Measurements from ENCODE around the gene TLCD3B. TPM values are rescaled to one million over a fixed set of nuclear protein-coding genes. Genes with fewer than 3 reads are reported as not detected.
A peak's percentile ranks its signal among the peaks of the same experiment; 100 is the strongest.

The TLCD3B gene
- total RNA-seq, 1 experiment from 2014 or later = 20.9 TPM

- Histone ChIP-seq H3T11ph (ENCODE audit: low read length) (no peak overlapping the region), H2BK15ac (ENCODE audit: low read depth, low read length) (no peak overlapping the region), H3K4ac (ENCODE audit: low read depth, low read length) (no peak overlapping the region), H2BK5ac (ENCODE audit: insufficient read length, low read length) (no peak overlapping the region), H3K4me2 (ENCODE audit: insufficient read depth, insufficient read length, low read length) (no peak overlapping the region), H3K9me3 (ENCODE audit: control insufficient read depth, low read depth, low read length) (no peaks in the 10 kb centered on the region), H4K20me1 (ENCODE audit: control insufficient read depth, insufficient read depth, insufficient read length) (no peaks in the 10 kb centered on the region), H2BK12ac (ENCODE audit: insufficient read length, low read depth, low read length) (no peak overlapping the region), H4K5ac (ENCODE audit: insufficient read length, low read depth, low read length) (no peak overlapping the region), H2AFZ (ENCODE audit: low read length) (no peak overlapping the region), H2BK20ac (ENCODE audit: low read depth, low read length, poor library complexity, severe bottlenecking) (no peak overlapping the region), H3K18ac (ENCODE audit: insufficient read length, low read depth, low read length) (no peak overlapping the region), H3K27ac (ENCODE audit: insufficient read length, low read depth, low read length) (no peak overlapping the region), H3K56ac (ENCODE audit: insufficient read length, low read depth, low read length) (no peak overlapping the region), H3K79me1 (ENCODE audit: insufficient read depth, low read depth, low read length, poor library complexity, severe bottlenecking) (no peaks in the 10 kb centered on the region), H3K14ac (ENCODE audit: insufficient read depth, low read length) (no peak overlapping the region), H3K9ac (ENCODE audit: extremely low read depth, insufficient read length, low read length) (no peak overlapping the region), H3K4me1 (ENCODE audit: insufficient read depth, low read length) (peaks cover 3% of the 10 kb centered on the region; the same call in 1 of the 2 replicates), H4K91ac (ENCODE audit: insufficient read length, low read depth, low read length) (no peak overlapping the region), H3K27me3 (ENCODE audit: insufficient read depth, low read length) (no peaks in the 10 kb centered on the region), H4K8ac (replicated peaks; ENCODE audit: insufficient read length, low read depth, low read length) (no peak overlapping the region), H3K23me2 (ENCODE audit: insufficient read length, low read depth, low read length, poor library complexity, severe bottlenecking) (peaks cover 20% of the 10 kb centered on the region), H2AK5ac (ENCODE audit: insufficient read length, low read length) (no peak overlapping the region), H3K23ac (ENCODE audit: insufficient read length, low read depth, low read length) (no peak overlapping the region), H2BK120ac (ENCODE audit: low read depth, low read length, poor library complexity, severe bottlenecking) (no peak overlapping the region), H3K79me2 (ENCODE audit: insufficient read depth, low read length) (no peaks in the 10 kb centered on the region; the same call in 1 of the 2 replicates)
- peak overlapping the region in 1 of 2 experiments; percentile 53; a peak in 2 of 5 replicates for H3K4me3 Mint-ChIP-seq
- WGBS (ENCODE audit: extremely low coverage, insufficient read length, low lambda C conversion rate) = no CpG with 5 or more reads among the region's 13 CpGs
- H3K36me3 Mint-ChIP-seq (ENCODE audit: insufficient read depth in 1 of 3, low read depth in 3 of 3) = peaks cover 6 to 16% (median 10%) of the 10 kb centered on the region in 3 experiments; a peak in 5 of 7 replicates
- peak overlapping the region in 1 of 3 experiments; percentile 76; a peak in 2 of 7 replicates for H3K27ac Mint-ChIP-seq
- peaks cover 27 to 44% of the 10 kb centered on the region in 2 experiments for H3K4me1 Mint-ChIP-seq
- no peak for DNase-seq
- TF ChIP-seq, protein P1, sequence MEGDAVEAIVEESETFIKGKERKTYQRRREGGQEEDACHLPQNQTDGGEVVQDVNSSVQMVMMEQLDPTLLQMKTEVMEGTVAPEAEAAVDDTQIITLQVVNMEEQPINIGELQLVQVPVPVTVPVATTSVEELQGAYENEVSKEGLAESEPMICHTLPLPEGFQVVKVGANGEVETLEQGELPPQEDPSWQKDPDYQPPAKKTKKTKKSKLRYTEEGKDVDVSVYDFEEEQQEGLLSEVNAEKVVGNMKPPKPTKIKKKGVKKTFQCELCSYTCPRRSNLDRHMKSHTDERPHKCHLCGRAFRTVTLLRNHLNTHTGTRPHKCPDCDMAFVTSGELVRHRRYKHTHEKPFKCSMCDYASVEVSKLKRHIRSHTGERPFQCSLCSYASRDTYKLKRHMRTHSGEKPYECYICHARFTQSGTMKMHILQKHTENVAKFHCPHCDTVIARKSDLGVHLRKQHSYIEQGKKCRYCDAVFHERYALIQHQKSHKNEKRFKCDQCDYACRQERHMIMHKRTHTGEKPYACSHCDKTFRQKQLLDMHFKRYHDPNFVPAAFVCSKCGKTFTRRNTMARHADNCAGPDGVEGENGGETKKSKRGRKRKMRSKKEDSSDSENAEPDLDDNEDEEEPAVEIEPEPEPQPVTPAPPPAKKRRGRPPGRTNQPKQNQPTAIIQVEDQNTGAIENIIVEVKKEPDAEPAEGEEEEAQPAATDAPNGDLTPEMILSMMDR (conservative IDR thresholded peaks at IDR 0.05) = no peak
- H3K9me3 Mint-ChIP-seq = no peaks in the 10 kb centered on the region; a peak in 1 of 5 replicates
- peaks cover 6% of the 10 kb centered on the region for H3K27me3 Mint-ChIP-seq (ENCODE audit: low read depth)
These were observed 3.3 kb downstream of the TLCD3B start for GRCh38 chr16:30027588-30028437.

All from H9 (cell line).